HPDE6-E6E7 (cell line): ENCODE measurements around the gene ADAMTS9.

Experiments used
- DNase-seq: peaks from one replicate; pipeline ENCODE4 v3.0.0; 2011; ENCODE audit warnings: missing footprints; ENCODE audit errors: extremely low spot score

ADAMTS9 gene

DNA sequence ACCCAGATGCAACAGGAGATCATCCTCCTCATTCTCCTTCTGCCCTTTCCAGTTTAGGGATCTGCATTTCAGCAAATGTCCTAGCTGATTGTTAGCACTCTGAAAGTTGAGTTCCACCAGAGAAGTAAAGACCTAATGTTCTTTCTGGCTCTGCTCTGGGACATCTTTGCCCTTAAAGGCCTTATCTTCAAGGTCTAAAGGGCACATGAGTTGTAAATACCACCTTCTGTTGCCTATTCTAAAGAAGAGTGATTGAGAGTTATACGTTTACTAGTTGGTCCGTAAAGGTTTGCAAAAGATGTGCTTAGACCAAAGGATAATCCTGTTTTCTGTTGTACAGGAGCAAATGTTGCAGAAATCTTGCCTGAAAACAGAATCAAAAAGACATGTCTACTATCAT, 151.6 kb downstream of the ADAMTS9 start:
- DNase-seq: no peak

GRCh38 chr3:64533617-64534317, 154.0 kb downstream of the ADAMTS9 start:
- peak; percentile 36 for DNase-seq

- no peak for DNase-seq
These were observed 157.3 kb downstream of the ADAMTS9 start for GRCh38 chr3:64530434-64531049.

DNA sequence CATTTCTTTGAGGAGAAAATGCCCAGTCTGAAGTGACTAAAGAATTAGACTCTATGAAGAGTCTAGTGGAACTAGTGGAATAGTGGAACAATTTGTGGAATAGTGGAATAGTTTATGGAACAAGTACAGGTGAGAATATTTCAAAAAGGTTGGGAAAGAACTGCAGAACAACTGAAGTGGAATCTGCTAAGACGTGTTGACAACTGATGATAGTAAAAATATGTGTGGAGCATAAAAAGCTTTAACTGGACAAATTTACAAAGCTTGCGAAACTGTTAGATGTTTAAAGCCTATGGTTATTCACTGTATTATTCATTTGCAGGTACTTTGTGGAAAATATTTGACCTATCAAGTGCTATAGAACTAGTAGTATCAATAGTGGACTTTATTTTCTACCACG, 164.5 kb downstream of the ADAMTS9 start:
- DNase-seq: no peak

DNA sequence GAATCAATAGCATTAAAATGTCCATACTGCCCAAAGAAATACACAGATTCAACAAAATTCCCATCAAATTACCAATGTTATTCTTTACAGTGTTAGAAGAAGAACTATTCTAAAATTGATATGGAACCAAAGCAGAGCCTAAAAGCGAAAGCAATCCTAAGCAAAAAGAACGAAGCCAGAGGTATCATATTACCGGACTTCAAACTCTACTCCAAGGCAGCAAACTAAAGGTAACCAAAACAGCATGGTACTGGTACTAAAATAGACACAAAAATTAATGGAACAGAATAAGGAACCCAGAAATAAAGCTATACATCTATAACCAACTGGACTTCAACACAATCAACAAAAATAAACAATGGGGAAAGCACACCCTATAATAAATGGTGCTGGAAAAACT, 167.5 kb downstream of the ADAMTS9 start:
- DNase-seq: no peak

DNA sequence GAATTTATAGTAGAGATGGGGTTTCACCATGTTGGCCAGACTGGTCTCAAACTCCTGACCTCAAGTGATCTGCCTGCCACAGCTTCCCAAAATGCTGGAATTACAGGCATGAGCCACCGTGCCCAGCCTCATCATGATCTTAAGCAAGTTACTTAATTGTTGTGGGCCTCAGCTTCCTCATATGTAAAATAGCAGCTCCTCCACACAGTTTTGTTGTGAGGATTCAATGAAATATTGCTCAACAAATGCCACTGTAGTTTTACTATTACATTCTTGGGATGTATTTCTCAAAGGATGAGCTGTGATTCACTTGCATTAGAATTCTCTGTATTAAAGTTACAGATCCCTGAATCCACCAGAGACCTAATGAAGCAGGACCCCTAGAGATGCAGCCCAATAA, 168.8 kb downstream of the ADAMTS9 start:
- no peak for DNase-seq

- peak; percentile 6 for DNase-seq
These were observed 169.3 kb downstream of the ADAMTS9 start for GRCh38 chr3:64518496-64518895.

GRCh38 chr3:64514889-64515288, 172.9 kb downstream of the ADAMTS9 start:
- no peak for DNase-seq

GRCh38 chr3:64509206-64509605, 178.6 kb downstream of the ADAMTS9 start:
- no peak for DNase-seq

GRCh38 chr3:64508140-64508539, 179.7 kb downstream of the ADAMTS9 start:
- DNase-seq: no peak

GRCh38 chr3:64506255-64506654, 181.5 kb downstream of the ADAMTS9 start:
- DNase-seq: no peak

DNA sequence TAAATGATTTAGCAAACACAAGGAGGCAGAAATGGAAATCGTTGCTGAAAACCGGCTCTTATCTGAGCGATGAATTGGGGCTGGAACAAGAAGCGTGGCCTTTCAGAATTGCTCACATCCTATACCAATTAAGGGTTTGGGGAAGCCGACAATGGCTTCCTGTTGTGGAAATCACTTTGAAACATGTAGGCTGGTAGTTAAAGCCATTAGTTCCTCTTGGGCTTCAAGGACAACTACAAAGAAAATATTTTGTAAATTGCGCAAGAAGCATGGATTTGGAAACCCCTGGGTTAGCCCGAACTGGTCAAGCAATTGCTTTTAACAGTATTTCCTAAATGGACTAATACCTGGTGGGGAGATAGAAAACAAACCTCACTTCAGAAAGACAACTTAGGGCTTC, 182.4 kb downstream of the ADAMTS9 start:
- DNase-seq: no peak

GRCh38 chr3:64502284-64502683, 185.5 kb downstream of the ADAMTS9 start:
- DNase-seq: no peak

GRCh38 chr3:64501298-64501906, 186.4 kb downstream of the ADAMTS9 start:
- DNase-seq: no peak

GRCh38 chr3:64496786-64497490, 190.9 kb downstream of the ADAMTS9 start:
- DNase-seq: no peak

DNA sequence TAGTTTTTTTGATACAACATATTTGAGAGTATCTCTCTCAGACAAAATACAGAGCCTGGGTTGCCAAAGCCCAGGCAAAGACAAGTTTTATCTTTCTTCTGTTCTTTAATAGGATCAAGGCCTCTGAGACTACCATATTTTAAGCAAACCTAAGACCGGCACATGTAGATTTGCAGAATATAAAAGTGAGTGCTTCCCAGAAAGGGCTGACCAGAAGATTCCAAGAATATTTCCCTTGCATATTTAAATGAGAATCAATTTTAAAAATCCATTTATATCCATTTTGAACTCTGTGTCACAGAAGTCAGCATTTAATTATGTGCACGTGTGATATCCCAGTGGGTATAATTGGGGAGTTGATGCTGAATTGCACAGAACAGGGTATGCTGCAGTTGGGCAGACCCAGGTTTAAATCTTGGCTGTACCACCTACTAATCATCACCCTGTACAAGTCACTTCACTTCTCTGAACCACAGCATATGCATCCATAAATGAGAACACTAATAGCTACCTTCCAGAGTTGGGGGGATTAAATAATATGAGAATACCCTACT, 191.9 kb downstream of the ADAMTS9 start:
- no peak for DNase-seq

- no peak for DNase-seq
These were observed 192.5 kb downstream of the ADAMTS9 start for GRCh38 chr3:64495121-64495780.

DNA sequence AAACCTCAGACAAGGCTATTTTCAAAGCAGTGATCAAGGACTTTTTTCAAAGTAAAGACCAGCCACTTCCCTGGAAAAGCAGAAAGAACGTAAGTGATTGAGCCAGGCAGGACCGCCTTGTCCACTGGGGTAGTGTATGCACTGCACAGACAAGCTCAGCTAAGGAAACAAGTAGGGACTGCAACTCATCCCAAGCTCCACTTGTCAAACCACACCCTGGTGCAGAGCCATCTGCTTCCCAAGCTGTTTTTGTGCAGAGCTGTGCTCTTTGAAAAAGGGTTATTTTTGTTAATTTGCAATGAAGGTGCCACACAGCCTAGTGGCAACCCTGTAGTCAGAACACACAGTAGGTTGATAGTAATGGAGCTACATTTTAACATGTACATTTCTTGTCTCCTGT, 193.3 kb downstream of the ADAMTS9 start:
- DNase-seq: no peak

DNA sequence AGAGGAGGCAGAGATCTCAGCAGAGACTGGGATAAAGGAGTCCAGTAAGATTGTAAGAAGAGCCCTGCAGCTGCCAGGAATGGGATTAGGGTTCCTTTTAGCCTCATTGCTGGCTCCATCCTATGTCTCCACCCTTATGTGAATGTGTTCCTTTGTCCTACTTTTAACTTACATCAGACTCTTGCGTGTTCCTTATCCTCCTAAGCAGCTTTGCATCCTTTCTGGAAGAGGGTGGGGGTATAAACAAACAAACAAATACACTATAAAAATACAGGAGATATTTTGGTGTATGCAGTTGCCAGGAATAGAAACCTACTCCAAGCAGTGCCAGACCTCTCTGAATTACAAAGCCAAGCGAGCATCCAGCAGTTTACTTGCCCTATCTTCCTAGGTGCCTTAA, 194.7 kb downstream of the ADAMTS9 start:
- DNase-seq: no peak

DNA sequence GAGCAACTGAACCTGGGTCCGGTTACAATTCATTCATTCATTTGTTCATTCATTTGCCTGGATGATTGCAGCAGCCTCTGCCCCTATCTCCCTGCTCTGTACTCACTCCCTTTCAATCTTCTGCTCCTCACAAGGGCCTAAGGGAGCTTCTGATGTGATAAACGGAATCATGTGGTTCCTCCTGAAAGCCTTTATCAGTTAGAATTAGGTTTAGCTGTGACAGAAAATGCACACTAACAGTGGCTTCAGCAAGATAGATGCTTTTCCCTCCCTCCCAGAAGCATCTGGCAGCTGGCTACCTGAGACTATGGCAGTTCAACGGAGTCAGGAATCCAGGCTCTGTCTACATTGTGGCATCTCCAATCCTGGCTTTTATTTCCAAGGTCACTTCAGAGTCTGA, 196.0 kb downstream of the ADAMTS9 start:
- no peak for DNase-seq

GRCh38 chr3:64490180-64490724, 197.5 kb downstream of the ADAMTS9 start:
- DNase-seq: no peak
